K562 (cell line): ENCODE measurements around the gene ATP2A3. TPM values are rescaled to one million over a fixed set of nuclear protein-coding genes. Genes with fewer than 3 reads are reported as not detected.

Experiments
- ATF7 ChIP-seq: fragments of 450-650 bp; IDR thresholded peaks from 2 replicates; pipeline ENCODE4 v1.7.1; 2014; ENCODE audit warnings: mild to moderate bottlenecking, moderate library complexity
- BACH1 ChIP-seq: fragments of 200-800 bp; sonication (Bioruptor generic); IDR thresholded peaks from 2 replicates; pipeline ENCODE4 v1.6.1; 2016; ENCODE audit warnings: missing genetic modification characterization, missing compliant biosample characterization
- BRF2 ChIP-seq: IDR thresholded peaks from 3 replicates; pipeline ENCODE4 v1.6.1; 2011; ENCODE audit warnings: borderline replicate concordance, mild to moderate bottlenecking; ENCODE audit not compliant: insufficient read length, insufficient read depth
- GATA2 ChIP-seq: sonication (generic); formaldehyde crosslinking; IDR thresholded peaks from 2 replicates; pipeline ENCODE4 v1.4.0; 2020; ENCODE audit warnings: mild to moderate bottlenecking, missing genetic modification reagents
- JUNB ChIP-seq: fragments of 450-650 bp; formaldehyde crosslinking; conservative IDR thresholded peaks from 2 replicates; pipeline ENCODE4 v1.4.0; 2020; ENCODE audit warnings: mild to moderate bottlenecking
- JUND ChIP-seq, 2 experiments: IDR thresholded peaks; 2 replicates in 1 of 2; 3 replicates in 1 of 2; pipeline ENCODE4 v1.6.1; 2011; ENCODE audit warnings: borderline replicate concordance in 2 of 2, low read depth in 2 of 2, low read length in 2 of 2, improper control_type of control experiment in 1 of 2, missing biosample characterization in 1 of 2, missing genetic modification characterization in 1 of 2, missing genetic modification reagents in 1 of 2
- MAZ ChIP-seq, 2 experiments: fragments of 450-650 bp in 1 of 2; sonication (generic) in 1 of 2; formaldehyde crosslinking; IDR thresholded peaks in 1 of 2; conservative IDR thresholded peaks in 1 of 2; 2 replicates each; pipeline versions ENCODE4 v1.4.0 to v1.5.0; 2020; ENCODE audit warnings: mild to moderate bottlenecking in 1 of 2, missing genetic modification reagents in 1 of 2
- NCOA1 ChIP-seq: fragments of 450-650 bp; IDR thresholded peaks from 2 replicates; pipeline ENCODE4 v1.6.1; 2016; ENCODE audit warnings: low read depth
- PREB ChIP-seq: sonication (generic); formaldehyde crosslinking; IDR thresholded peaks from 2 replicates; pipeline ENCODE4 v1.8.1; 2023; ENCODE audit warnings: mild to moderate bottlenecking, missing genetic modification reagents
- TCF7L2 ChIP-seq: fragments of 150-350 bp; IDR thresholded peaks from 2 replicates; pipeline ENCODE4 v1.6.1; 2016; ENCODE audit warnings: low read depth, mild to moderate bottlenecking, low read length, moderate library complexity
- TCFL5 ChIP-seq: fragments of 250-450 bp; sonication (Bioruptor Pico); conservative IDR thresholded peaks from 2 replicates; pipeline ENCODE4 v1.6.1; 2021; ENCODE audit warnings: mild to moderate bottlenecking, moderate library complexity, matching md5 sums
- TFAP4 ChIP-seq: sonication (generic); formaldehyde crosslinking; IDR thresholded peaks from 2 replicates; pipeline ENCODE4 v1.8.0; 2022; ENCODE audit warnings: missing genetic modification reagents, mild to moderate bottlenecking, moderate library complexity, borderline replicate concordance
- ZBTB9 ChIP-seq: fragments of 450-650 bp; formaldehyde crosslinking; IDR thresholded peaks from 2 replicates; pipeline ENCODE4 v1.4.0; 2020; ENCODE audit warnings: mild to moderate bottlenecking, moderate library complexity
- ZNF589 ChIP-seq: fragments of 200-800 bp; sonication (Bioruptor generic); IDR thresholded peaks from 2 replicates; pipeline ENCODE4 v1.6.1; 2016; ENCODE audit warnings: low read depth, missing genetic modification characterization, missing compliant biosample characterization
- ZNF592 ChIP-seq: fragments of 450-650 bp; IDR thresholded peaks from 2 replicates; pipeline ENCODE4 v1.6.1; 2017; ENCODE audit warnings: antibody characterized with exemption, mild to moderate bottlenecking
- ZNF766 ChIP-seq: fragments of 200-800 bp; sonication (Bioruptor generic); conservative IDR thresholded peaks from 2 replicates; pipeline ENCODE4 v1.6.1; 2016; ENCODE audit warnings: missing genetic modification characterization, missing compliant biosample characterization
- polyA plus RNA-seq, 8 experiments: library from polyadenylated mRNA; depleted of rRNA in 4 of 8; stranded (reverse) in 5 of 8; unstranded in 3 of 8; fragments of >200 nt; fragmentation: Nextera tagmentation in 2 of 8; fragmentation: Illumina TruSeq in 1 of 8; extraction: Ambion mirVana in 2 of 8; extraction: Trizol in 1 of 8; gene quantifications; 2 replicates each; pipeline versions ENCODE4 v1.2.1 to v1.2.3, GENCODE V29; 2011 to 2014; ENCODE audit warnings: inconsistent platforms in 1 of 8, missing spikeins in 1 of 8
- total RNA-seq, 7 experiments: library from RNA; depleted of rRNA in 6 of 7; stranded (reverse); fragments of >200 nt in 6 of 7; fragmentation: Illumina TruSeq in 2 of 7; extraction: Trizol in 2 of 7; gene quantifications; 2 replicates each; pipeline versions ENCODE4 v1.2.1 to v1.2.3, GENCODE V29; 2011 to 2021; ENCODE audit warnings: low replicate concordance in 1 of 7

Gene ATP2A3
- total and polyA plus RNA-seq, 9 of the 15 experiments (the other 6 are each of a cell fraction or from before 2014, with no cell fraction given) = 0.65 to 103 (median 31.3) TPM

- TF ChIP-seq MAZ (CRISPR knock-in tag; conservative IDR thresholded peaks at IDR 0.05 in 1 of 2, IDR thresholded peaks at IDR 0.05 in 1 of 2) (0 out of 4 replicates have a peak, but pooled peaks of 1 of the 2 experiments have one; percentile 44), PREB (no peak), TFAP4 (peak; percentile 69; the same call in 1 of the 2 replicates), NCOA1 (no peak), JUNB (CRISPR knock-in tag) (no peak), ZNF592 (peak; percentile 44; the same call in 1 of the 2 replicates), BRF2 (no peak), ZNF766 (CRISPR knock-in tag) (0 out of 2 replicates have a peak, but pooled peaks have one; percentile 36), BACH1 (tag) (0 out of 2 replicates have a peak, but pooled peaks have one; percentile 21), TCF7L2 (no peak), TCFL5 (CRISPR knock-in tag) (no peak), ZBTB9 (CRISPR knock-in tag) (0 out of 2 replicates have a peak, but pooled peaks have one; percentile 34), JUND (IDR thresholded peaks at IDR 0.05; ENCODE audit: borderline replicate concordance, low read depth, low read length) (peak; percentile 34; the same call in 1 of the 2 replicates), JUND (tag; IDR thresholded peaks at IDR 0.05; ENCODE audit: borderline replicate concordance, low read depth, low read length) (peak; percentile 12; the same call in 1 of the 3 replicates), GATA2 (CRISPR knock-in tag) (no peak), ZNF589 (CRISPR knock-in tag) (peak; percentile 40; the same call in 1 of the 2 replicates), ATF7 (peak; percentile 55)
Measured at GRCh38 chr17:3983606-3984484, 19.6 kb upstream of the ATP2A3 start (continued).
